Fibroblast of lung (primary cell): Measurements from ENCODE around the gene SFXN1. TPM values are rescaled to one million over a fixed set of nuclear protein-coding genes. Genes with fewer than 3 reads are reported as not detected.

Experiments used
- DNase-seq, 2 donors: peaks; one replicate each; pipeline versions ENCODE4 v3.0.0 to v3.0.0-alpha.2; 2010; ENCODE audit warnings: low read depth in 2 of 2
- H2AFZ ChIP-seq: 2 replicates; pipeline ENCODE4 v1.5.1; 2012; ENCODE audit warnings: low read length, control low read depth, inconsistent platforms
- H3K27ac ChIP-seq: 2 replicates; pipeline ENCODE4 v1.5.1; 2011; ENCODE audit warnings: low read length, control low read depth; ENCODE audit not compliant: insufficient read depth
- H3K27me3 ChIP-seq: 2 replicates; pipeline ENCODE4 v1.5.1; 2011; ENCODE audit warnings: mild to moderate bottlenecking, low read length; ENCODE audit not compliant: control insufficient read depth, insufficient read depth
- H3K36me3 ChIP-seq: 2 replicates; pipeline ENCODE4 v1.5.1; 2011; ENCODE audit warnings: low read length; ENCODE audit not compliant: control insufficient read depth, insufficient read depth
- H3K4me1 ChIP-seq: 2 replicates; pipeline ENCODE4 v1.5.1; 2011; ENCODE audit warnings: low read length; ENCODE audit not compliant: control insufficient read depth, insufficient read depth; ENCODE audit errors: extremely low read depth
- H3K4me2 ChIP-seq: 2 replicates; pipeline ENCODE4 v1.5.1; 2011; ENCODE audit warnings: low read length, control low read depth; ENCODE audit not compliant: insufficient read depth; ENCODE audit errors: extremely low read depth
- H3K4me3 ChIP-seq, 4 experiments: fragments of 200-600 bp in 1 of 4; sonication (generic) in 1 of 4; replicated peaks in 1 of 4; 2 replicates each; pipeline ENCODE4 v1.5.1; 2011 to 2016; ENCODE audit warnings: low read length in 4 of 4, low read depth in 3 of 4, mild to moderate bottlenecking in 3 of 4, control low read depth in 2 of 4, inconsistent platforms in 1 of 4, mixed read lengths in 1 of 4; ENCODE audit not compliant: insufficient read depth in 1 of 4; ENCODE audit errors: control extremely low read depth in 1 of 4
- H3K79me2 ChIP-seq: 2 replicates; pipeline ENCODE4 v1.5.1; 2012; ENCODE audit warnings: mild to moderate bottlenecking, low read length, inconsistent platforms; ENCODE audit not compliant: control insufficient read depth, insufficient read depth
- H3K9ac ChIP-seq: 2 replicates; pipeline ENCODE4 v1.5.1; 2011; ENCODE audit warnings: mild to moderate bottlenecking, low read length, control low read depth; ENCODE audit not compliant: insufficient read depth
- H3K9me3 ChIP-seq: 2 replicates; pipeline ENCODE4 v1.5.1; 2012; ENCODE audit warnings: low read depth, low read length; ENCODE audit not compliant: control insufficient read depth, insufficient read depth
- H4K20me1 ChIP-seq: 2 replicates; pipeline ENCODE4 v1.5.1; 2011; ENCODE audit warnings: low read length; ENCODE audit not compliant: control insufficient read depth, insufficient read depth; ENCODE audit errors: extremely low read depth
- CTCF ChIP-seq, 2 donors: IDR thresholded peaks in 1 of 2; conservative IDR thresholded peaks in 1 of 2; 1 replicate in 1 of 2; 2 replicates in 1 of 2; pipeline ENCODE4 v1.5.1; 2011 to 2012; ENCODE audit warnings: low read length in 2 of 2, control low read depth in 1 of 2, inconsistent platforms in 1 of 2, low read depth in 1 of 2, mild to moderate bottlenecking in 1 of 2
- EZH2 ChIP-seq: IDR thresholded peaks from 2 replicates; pipeline ENCODE4 v1.5.1; 2012; ENCODE audit warnings: low read length, control low read depth, mild to moderate bottlenecking; ENCODE audit errors: missing control alignments
- polyA plus RNA-seq, 2 donors: library from polyadenylated mRNA; depleted of rRNA in 1 of 2; stranded (reverse) in 1 of 2; unstranded in 1 of 2; fragments of >200 nt; gene quantifications; 2 replicates each; pipeline ENCODE4 v1.2.1, GENCODE V29; 2011 to 2012; ENCODE audit warnings: missing spikeins in 1 of 2
- total RNA-seq: library from RNA; depleted of rRNA; stranded (reverse); fragments of >200 nt; gene quantifications from 2 replicates; pipeline ENCODE4 v1.2.1, GENCODE V29; 2014

Gene SFXN1
- total and polyA plus RNA-seq, 2 donors (not counting 1 experiment from before 2014, with no cell fraction given): 58.3 to 125 TPM

DNA sequence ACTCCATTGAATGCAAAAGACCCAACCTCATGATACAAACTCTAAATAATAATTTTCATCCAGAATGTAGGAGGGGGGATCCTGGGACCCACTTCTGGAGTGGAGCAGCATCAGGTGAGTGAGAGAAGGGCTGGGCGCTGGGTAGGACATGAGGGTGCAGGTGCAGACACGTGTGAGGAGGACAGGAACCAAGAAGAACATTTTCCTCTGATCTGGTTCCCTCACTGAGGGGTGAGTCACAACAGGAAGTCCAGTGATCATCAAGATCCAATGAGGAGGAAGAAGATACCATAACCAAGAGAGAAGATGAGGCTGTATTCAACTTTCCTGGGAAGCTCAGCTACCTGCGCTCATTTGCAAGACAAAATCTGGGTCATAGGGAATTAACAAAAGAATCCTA is 57.4 kb downstream of the SFXN1 start:
- H3K4me2 ChIP-seq: no peak overlapping the region
- no peaks in the 10 kb centered on the region for H4K20me1 ChIP-seq
- H3K4me3 ChIP-seq: no peak overlapping the region
- H3K9me3 ChIP-seq: no peaks in the 10 kb centered on the region
- H2AFZ ChIP-seq: no peak overlapping the region
- no peak for DNase-seq
- no peaks in the 10 kb centered on the region for H3K36me3 ChIP-seq
- TF ChIP-seq CTCF (conservative IDR thresholded peaks at IDR 0.05 in 1 of 2, IDR thresholded peaks at IDR 0.05 in 1 of 2; ENCODE audit: low read depth in 1 of 2, low read length in 2 of 2): no peak
- no peak for TF ChIP-seq EZH2
- no peaks in the 10 kb centered on the region for H3K79me2 ChIP-seq
- no peaks in the 10 kb centered on the region for H3K4me1 ChIP-seq
- no peaks in the 10 kb centered on the region for H3K27me3 ChIP-seq
- no peak overlapping the region for H3K27ac ChIP-seq
- no peak overlapping the region for H3K9ac ChIP-seq

DNA sequence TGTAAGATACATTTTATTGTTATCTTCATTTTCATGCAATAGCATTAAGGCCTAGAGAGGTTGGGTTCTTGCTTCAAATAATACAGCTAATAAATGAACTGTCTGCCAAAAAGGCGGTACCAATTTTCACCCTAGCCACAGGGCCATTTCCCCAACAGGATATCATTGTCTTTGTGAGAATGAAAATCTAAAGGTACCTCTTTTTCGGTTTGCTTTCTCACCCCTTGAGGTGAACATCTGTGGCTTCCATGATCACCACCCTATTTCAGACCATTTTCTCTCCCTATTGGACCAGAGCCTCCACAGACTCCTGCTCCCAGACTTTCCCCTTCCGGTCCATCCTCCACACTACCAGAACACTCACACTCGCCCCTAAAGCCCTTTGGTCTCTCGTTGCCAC is 60.2 kb downstream of the SFXN1 start:
- Histone ChIP-seq H3K4me1 (no peaks in the 10 kb centered on the region), H4K20me1 (no peaks in the 10 kb centered on the region), H3K4me2 (no peak overlapping the region), H3K36me3 (no peaks in the 10 kb centered on the region), H3K79me2 (no peaks in the 10 kb centered on the region), H2AFZ (no peak overlapping the region), H3K4me3 (no peak overlapping the region), H3K27ac (no peak overlapping the region), H3K9ac (no peak overlapping the region), H3K27me3 (no peaks in the 10 kb centered on the region), H3K9me3 (no peaks in the 10 kb centered on the region)
- no peak for DNase-seq
- TF ChIP-seq CTCF (conservative IDR thresholded peaks at IDR 0.05 in 1 of 2, IDR thresholded peaks at IDR 0.05 in 1 of 2; ENCODE audit: low read depth in 1 of 2, low read length in 2 of 2) (no peak), EZH2 (no peak)

DNA sequence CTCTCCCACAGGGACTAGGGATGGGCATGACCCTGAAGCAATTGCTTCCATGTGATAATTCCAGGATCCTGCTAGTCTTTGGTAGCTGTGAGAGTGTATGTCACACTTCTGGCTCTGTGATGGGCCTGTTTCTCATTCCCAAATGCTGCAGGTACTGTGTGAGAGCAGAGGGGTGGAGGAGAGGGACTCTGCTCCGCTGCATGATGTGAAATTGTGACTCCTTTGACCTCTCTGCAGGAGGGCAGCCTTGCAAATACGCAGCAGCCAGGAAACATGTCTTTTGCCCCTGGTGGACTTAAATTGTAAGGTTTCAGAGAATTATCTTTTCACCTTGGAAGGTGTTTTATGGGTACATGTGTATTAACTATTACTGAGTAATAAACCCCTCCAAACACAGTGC is 61.6 kb downstream of the SFXN1 start:
- TF ChIP-seq EZH2: no peak
- no peak for TF ChIP-seq CTCF (conservative IDR thresholded peaks at IDR 0.05 in 1 of 2, IDR thresholded peaks at IDR 0.05 in 1 of 2; ENCODE audit: low read depth in 1 of 2, low read length in 2 of 2)
- H2AFZ ChIP-seq: no peak overlapping the region
- no peak overlapping the region for H3K9ac ChIP-seq
- no peak for DNase-seq
- no peaks in the 10 kb centered on the region for H3K36me3 ChIP-seq
- H3K4me1 ChIP-seq: no peaks in the 10 kb centered on the region
- no peak overlapping the region for H3K4me3 ChIP-seq
- H3K4me2 ChIP-seq: no peak overlapping the region
- no peaks in the 10 kb centered on the region for H3K79me2 ChIP-seq
- no peaks in the 10 kb centered on the region for H4K20me1 ChIP-seq
- H3K27me3 ChIP-seq: no peaks in the 10 kb centered on the region
- H3K9me3 ChIP-seq: no peaks in the 10 kb centered on the region
- no peak overlapping the region for H3K27ac ChIP-seq
